Measurements from ENCODE around the gene TNRC18.
"Not testable (repeated sequence)": the region's sequence is repeated elsewhere in the genome, so short reads cannot be mapped to it uniquely, and the experiment has no call there.

TNRC18 gene

DNA sequence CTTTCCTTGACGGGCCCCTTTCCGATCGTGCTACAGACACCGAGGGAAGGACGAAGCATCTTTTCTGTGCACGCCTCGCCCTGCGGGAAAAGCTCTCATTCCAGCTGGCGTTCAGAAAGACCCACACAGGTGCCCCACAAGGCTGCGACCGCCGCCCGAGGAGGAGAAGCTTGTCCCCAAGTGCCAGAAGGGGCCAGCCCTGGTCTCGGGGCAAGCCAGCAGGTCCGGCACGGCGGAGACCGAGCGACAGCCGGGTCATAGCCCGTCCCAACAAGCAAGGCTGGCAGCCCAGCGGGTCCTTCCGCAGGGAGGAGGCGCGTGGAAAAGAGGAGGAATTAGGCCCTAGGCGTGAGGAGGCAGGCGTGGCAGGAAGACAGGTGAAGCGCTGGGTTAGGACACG, 62.7 kb downstream of the TNRC18 start:
- no peak overlapping the region for H3K4me3 ChIP-seq
- no peak for TF ChIP-seq CTCF (IDR thresholded peaks at IDR 0.05)
- H3K4me1 ChIP-seq = peaks cover 0 to 40% (median 18%) of the 10 kb centered on the region in 4 donors
- intact Hi-C loops (cut with DNase I; ENCODE audit: low total_unique reads) = loop anchor here (5.0 kb wide), 1 partner anchor 86 kb away; no protein-coding TSS in a partner anchor
- no peak for DNase-seq
- H3K9me3 ChIP-seq = no peaks in the 10 kb centered on the region
- no peaks in the 10 kb centered on the region for H3K27me3 ChIP-seq
- H3K36me3 ChIP-seq = peaks cover 56 to 89% (median 74%) of the 10 kb centered on the region in 3 donors
- no peak overlapping the region for H3K27ac ChIP-seq

GRCh38 chr7:5360451-5360850, 63.2 kb downstream of the TNRC18 start:
- intact Hi-C loops (cut with DNase I; ENCODE audit: low total_unique reads) = loop anchor here (5.0 kb wide), 1 partner anchor 87 kb away; no protein-coding TSS in a partner anchor
- H3K4me3 ChIP-seq = no peak overlapping the region
- TF ChIP-seq CTCF (IDR thresholded peaks at IDR 0.05) = no peak
- no peak overlapping the region for H3K27ac ChIP-seq
- no peak for DNase-seq
- no peaks in the 10 kb centered on the region for H3K27me3 ChIP-seq
- peaks cover 0 to 39% (median 16%) of the 10 kb centered on the region in 4 donors for H3K4me1 ChIP-seq
- H3K9me3 ChIP-seq = no peaks in the 10 kb centered on the region
- H3K36me3 ChIP-seq = peaks cover 61 to 89% (median 79%) of the 10 kb centered on the region in 3 donors

- H3K27ac ChIP-seq, H3K27me3 ChIP-seq, DNase-seq, H3K4me3 ChIP-seq, H3K9me3 ChIP-seq: not testable (repeated sequence)
- Histone ChIP-seq H3K4me1 (peaks cover 0 to 40% (median 18%) of the 10 kb centered on the region in 4 donors), H3K36me3 (peaks cover 66 to 90% (median 81%) of the 10 kb centered on the region in 3 donors)
- intact Hi-C loops (cut with DNase I; ENCODE audit: low total_unique reads) = loop anchor here (5.0 kb wide), 1 partner anchor 87 kb away; no protein-coding TSS in a partner anchor
Measured at GRCh38 chr7:5360021-5360420, 63.6 kb downstream of the TNRC18 start.

- Histone ChIP-seq H3K27ac (peak overlapping the region in 1 of 2 donors; percentile 2), H3K9me3 (no peaks in the 10 kb centered on the region), H3K4me3 (no peak overlapping the region), H3K36me3 (peaks cover 66 to 90% (median 81%) of the 10 kb centered on the region in 3 donors), H3K27me3 (no peaks in the 10 kb centered on the region), H3K4me1 (peaks cover 0 to 40% (median 22%) of the 10 kb centered on the region in 4 donors)
- DNase-seq = no peak
- intact Hi-C loops (cut with DNase I; ENCODE audit: low total_unique reads) = no loop called here
- TF ChIP-seq CTCF (IDR thresholded peaks at IDR 0.05) = no peak
Measured at GRCh38 chr7:5359344-5359743, 64.3 kb downstream of the TNRC18 start.

- Histone ChIP-seq H3K4me1 (peaks cover 0 to 45% (median 26%) of the 10 kb centered on the region in 4 donors), H3K4me3 (no peak overlapping the region), H3K9me3 (no peaks in the 10 kb centered on the region), H3K36me3 (peaks cover 70 to 87% (median 77%) of the 10 kb centered on the region in 3 donors), H3K27me3 (no peaks in the 10 kb centered on the region), H3K27ac (peak overlapping the region in 1 of 2 donors; percentile 23)
- TF ChIP-seq CTCF (IDR thresholded peaks at IDR 0.05) = no peak
- intact Hi-C loops (cut with DNase I; ENCODE audit: low total_unique reads) = no loop called here
- no peak for DNase-seq
Measured at GRCh38 chr7:5357951-5358350, 65.7 kb downstream of the TNRC18 start.

- Histone ChIP-seq H3K4me1 (peaks cover 0 to 56% (median 36%) of the 10 kb centered on the region in 4 donors), H3K27me3 (no peaks in the 10 kb centered on the region), H3K9me3 (no peaks in the 10 kb centered on the region), H3K36me3 (peaks cover 67 to 87% (median 77%) of the 10 kb centered on the region in 3 donors), H3K27ac (no peak overlapping the region), H3K4me3 (no peak overlapping the region)
- intact Hi-C loops (cut with DNase I; ENCODE audit: low total_unique reads) = no loop called here
- DNase-seq = no peak
- no peak for TF ChIP-seq CTCF (IDR thresholded peaks at IDR 0.05)
Measured at GRCh38 chr7:5356751-5357119, 66.9 kb downstream of the TNRC18 start.
